GM12801 (cell line): ENCODE measurements around the gene CDH23.

Experiments used
- CTCF ChIP-seq: IDR thresholded peaks from one replicate; pipeline ENCODE4 v1.5.1; 2011; ENCODE audit warnings: control low read depth; ENCODE audit not compliant: insufficient read length; ENCODE audit errors: extremely low read depth

The CDH23 gene

GRCh38 chr10:71725249-71725648 lies 328.5 kb downstream of the CDH23 start:
- no peak for TF ChIP-seq CTCF

- no peak for TF ChIP-seq CTCF
These were observed 329.4 kb downstream of the CDH23 start for GRCh38 chr10:71725998-71726579.

GRCh38 chr10:71726580-71727104 lies 329.9 kb downstream of the CDH23 start:
- no peak for TF ChIP-seq CTCF

- TF ChIP-seq CTCF = no peak
These were observed 330.5 kb downstream of the CDH23 start for GRCh38 chr10:71727105-71727737.

GRCh38 chr10:71727738-71728737 lies 331.3 kb downstream of the CDH23 start:
- no peak for TF ChIP-seq CTCF

GRCh38 chr10:71729161-71729636 lies 332.5 kb downstream of the CDH23 start:
- TF ChIP-seq CTCF = no peak

GRCh38 chr10:71731791-71732190 lies 335.1 kb downstream of the CDH23 start:
- TF ChIP-seq CTCF = no peak
